ENCODE measurements around the gene COG7. TPM values are rescaled to one million over a fixed set of nuclear protein-coding genes. Genes with fewer than 3 reads are reported as not detected.

COG7 gene
- total and polyA plus RNA-seq, 2 donors (not counting 3 experiments of a cell fraction or from before 2014, with no cell fraction given): 24.1 to 42.0 TPM

GRCh38 chr16:23374721-23375510 lies 78.1 kb downstream of the COG7 start:
- TF ChIP-seq POLR2A (IDR thresholded peaks at IDR 0.05; ENCODE audit: low read depth, low read length) (no peak), CTCF (IDR thresholded peaks at IDR 0.05; ENCODE audit: extremely low read depth in 1 of 2, insufficient read depth in 1 of 2, low read depth in 1 of 2, low read length in 2 of 2) (no peak), MYC (IDR thresholded peaks at IDR 0.05; ENCODE audit: low read depth, low read length) (no peak), POLR2AphosphoS5 (IDR thresholded peaks at IDR 0.05; ENCODE audit: insufficient read depth, low read depth, low read length) (no peak), EZH2 (IDR thresholded peaks at IDR 0.05; ENCODE audit: borderline replicate concordance, low read depth, low read length, severe bottlenecking) (no peak), FOS (IDR thresholded peaks at IDR 0.05; ENCODE audit: borderline replicate concordance, insufficient read depth, low read length) (no peak), GATA2 (IDR thresholded peaks at IDR 0.05; ENCODE audit: insufficient read depth, insufficient read length, low read depth, low read length) (no peak), JUN (IDR thresholded peaks at IDR 0.05; ENCODE audit: borderline replicate concordance, insufficient read depth, insufficient read length, low read depth) (no peak), MAX (IDR thresholded peaks at IDR 0.05; ENCODE audit: insufficient read depth, insufficient read length) (no peak)
- intact Hi-C loops (cut with micrococcal nuclease): no loop called here
- dilution Hi-C loops (cut with MboI; ENCODE audit: extremely low pct_ligation_motif_present, low sequenced_read_pairs): no loop called here
- ChIA-PET POLR2A (no interaction called here), CTCF (interaction anchor here (2.0 kb wide), 1 partner anchor 61 kb away, joined by 7 read pairs; no protein-coding TSS in a partner anchor)
- H4K20me1 ChIP-seq (replicated peaks; ENCODE audit: control insufficient read depth, extremely low read depth, insufficient read depth, low read length): no peaks in the 10 kb centered on the region
- no peaks in the 10 kb centered on the region for H3K9me1 ChIP-seq (replicated peaks; ENCODE audit: control insufficient read depth, extremely low read depth, insufficient read depth, low read length)
- no peak for DNase-seq (ENCODE audit: low read depth, low spot score)
- H3K4me2 ChIP-seq (ENCODE audit: insufficient read depth, low read length): no peak overlapping the region
- H3K4me3 ChIP-seq (replicated peaks in 1 of 3; ENCODE audit: insufficient read depth in 1 of 3, low read depth in 1 of 3, low read length in 3 of 3): no peak overlapping the region
- no TSS peak for BruUV-seq (replicated peaks)
- no peak overlapping the region for H2AFZ ChIP-seq (ENCODE audit: low read depth, low read length)
- H3K27ac ChIP-seq (ENCODE audit: insufficient read depth, low read depth, low read length): no peak overlapping the region
- H3K9ac ChIP-seq (replicated peaks; ENCODE audit: extremely low read depth, insufficient read depth, low read length): no peak overlapping the region
- H3K9me3 ChIP-seq (replicated peaks; ENCODE audit: control insufficient read depth, insufficient read depth, low read length): no peaks in the 10 kb centered on the region
- H3K27me3 ChIP-seq (ENCODE audit: control insufficient read depth in 2 of 2, insufficient read depth in 2 of 2, low read length in 2 of 2): no peaks in the 10 kb centered on the region
- no peak for FAIRE-seq
- H3K36me3 ChIP-seq (ENCODE audit: control insufficient read depth in 2 of 2, extremely low read depth in 1 of 2, insufficient read depth in 2 of 2, low read length in 2 of 2): no peaks in the 10 kb centered on the region
- H3K4me1 ChIP-seq (ENCODE audit: control insufficient read depth, extremely low read depth, insufficient read depth, low read length): no peaks in the 10 kb centered on the region
- no peaks in the 10 kb centered on the region for H3K79me2 ChIP-seq (ENCODE audit: control insufficient read depth, insufficient read depth, low read length)
